K562 (cell line): ENCODE data around the gene ZNF738. TPM values are rescaled to one million over a fixed set of nuclear protein-coding genes. Genes with fewer than 3 reads are reported as not detected.

ENCODE experiments used
- ATAC-seq: fragments of 200-7000 bp; cut with Tn5 transposase; 3 replicates; pipeline ENCODE4 v1.9.1; 2020; ENCODE audit warnings: moderate library complexity
- BruUV-seq: library from RNA; stranded (reverse); fragments of 400-500 nt; replicated peaks from 2 replicates; lab custom pipeline; 2021; lab: Mats Ljungman, UMichigan
- CTCF ChIA-PET: fragments of 300-600 bp; formaldehyde crosslinking; extraction: SDS; loops from one replicate; lab custom pipeline; 2021; ENCODE audit warnings: low intra/inter-chr PET ratio; lab: Yijun Ruan, JAX
- POLR2A ChIA-PET: fragments of 300-600, 350-650 bp; sonication (Branson Sonifier 250); formaldehyde crosslinking; extraction: SDS; loops from one replicate; lab custom pipeline; 2021; ENCODE audit warnings: antibody characterized with exemption, inconsistent platforms; lab: Yijun Ruan, JAX
- DNase-seq, 4 experiments: peaks; one replicate each; pipeline versions ENCODE4 v3.0.0 to v3.0.0-alpha.2; 2011 to 2018; ENCODE audit warnings: low spot score in 3 of 4, mixed read lengths in 3 of 4; ENCODE audit errors: extremely low read depth in 1 of 4
- FAIRE-seq: peaks from 2 replicates; lab custom pipeline; 2011; peaks lifted over from hg19 to GRCh38; lab: Jason Lieb, UNC
- H2AFZ ChIP-seq: 2 replicates; pipeline ENCODE4 v1.6.0; 2011; ENCODE audit warnings: low read depth, low read length, control low read depth, inconsistent platforms
- H3K27ac ChIP-seq: fragments of 200-600 bp; 3 replicates; pipeline ENCODE4 v1.8.0; 2011; ENCODE audit warnings: low read depth, mild to moderate bottlenecking, control low read depth, inconsistent platforms, low read length, moderate library complexity, mixed read lengths; ENCODE audit errors: extremely low read depth
- H3K27me3 ChIP-seq, 2 experiments: fragments of 300-600 bp in 1 of 2; 2 replicates in 1 of 2; 3 replicates in 1 of 2; pipeline versions ENCODE4 v1.6.0 to v1.8.0; 2011; ENCODE audit warnings: inconsistent platforms in 2 of 2, low read length in 2 of 2, mild to moderate bottlenecking in 1 of 2, mixed read lengths in 1 of 2, moderate library complexity in 1 of 2; ENCODE audit not compliant: control insufficient read depth in 2 of 2, insufficient read depth in 2 of 2
- H3K36me3 ChIP-seq: fragments of 300-600 bp; 3 replicates; pipeline ENCODE4 v1.8.0; 2011; ENCODE audit warnings: mild to moderate bottlenecking, low read length, inconsistent platforms; ENCODE audit not compliant: control insufficient read depth, insufficient read depth
- H3K4me1 ChIP-seq, 2 experiments: fragments of 200-600 bp in 1 of 2; replicated peaks in 1 of 2; 2 replicates in 1 of 2; 3 replicates in 1 of 2; pipeline versions ENCODE4 v1.5.1 to v1.8.0; 2011; ENCODE audit warnings: inconsistent platforms in 2 of 2, low read length in 2 of 2, mild to moderate bottlenecking in 1 of 2, mixed read lengths in 1 of 2, moderate library complexity in 1 of 2; ENCODE audit not compliant: control insufficient read depth in 2 of 2, insufficient read depth in 2 of 2
- H3K4me2 ChIP-seq: 2 replicates; pipeline ENCODE4 v1.6.1; 2011; ENCODE audit warnings: low read length, control low read depth, inconsistent platforms, mixed read lengths; ENCODE audit not compliant: insufficient read depth
- H3K4me3 ChIP-seq: fragments of 200-600 bp; sonication (generic), shearing (Covaris generic); 2 replicates; pipeline ENCODE4 v1.5.1; 2016; ENCODE audit warnings: control low read depth, inconsistent platforms
- H3K79me2 ChIP-seq: fragments of 200-600 bp; 3 replicates; pipeline ENCODE4 v1.8.0; 2011; ENCODE audit warnings: low read length, inconsistent platforms; ENCODE audit not compliant: control insufficient read depth, insufficient read depth
- H3K9ac ChIP-seq, 2 experiments: 2 replicates each; pipeline versions ENCODE4 v1.6.0 to v1.6.1; 2011; ENCODE audit warnings: low read depth in 2 of 2, low read length in 2 of 2, control low read depth in 1 of 2, inconsistent platforms in 1 of 2, mild to moderate bottlenecking in 1 of 2, mixed read lengths in 1 of 2; ENCODE audit not compliant: insufficient read depth in 1 of 2
- H3K9me1 ChIP-seq: one replicate; pipeline ENCODE4 v1.6.0; 2011; ENCODE audit warnings: inconsistent platforms, mild to moderate bottlenecking, low read length, moderate library complexity; ENCODE audit not compliant: control insufficient read depth, insufficient read depth
- H3K9me3 ChIP-seq: replicated peaks from 2 replicates; pipeline ENCODE4 v1.5.1; 2011; ENCODE audit warnings: low read depth, low read length, inconsistent platforms; ENCODE audit not compliant: control insufficient read depth, insufficient read depth
- H4K20me1 ChIP-seq: replicated peaks from 2 replicates; pipeline ENCODE4 v1.6.1; 2011; ENCODE audit warnings: low read length, inconsistent platforms, mixed read lengths; ENCODE audit not compliant: control insufficient read depth, insufficient read depth
- ADNP ChIP-seq: fragments of 200-800 bp; sonication (Bioruptor generic); IDR thresholded peaks from 2 replicates; pipeline ENCODE4 v1.6.1; 2016; ENCODE audit warnings: missing genetic modification characterization, missing compliant biosample characterization
- HMGN3 ChIP-seq: IDR thresholded peaks from 2 replicates; pipeline ENCODE4 v1.6.1; 2011; ENCODE audit warnings: borderline replicate concordance, low read depth, mild to moderate bottlenecking, mixed read lengths, low read length; ENCODE audit not compliant: insufficient read length; ENCODE audit errors: extremely low read depth
- HNRNPL ChIP-seq: fragments of 200-400 bp; formaldehyde crosslinking; IDR thresholded peaks from 2 replicates; pipeline ENCODE4 v1.6.1; 2017; ENCODE audit warnings: low read depth, mild to moderate bottlenecking, low read length
- HOMEZ ChIP-seq: fragments of 250-450 bp; sonication (Bioruptor Pico); IDR thresholded peaks from 2 replicates; pipeline ENCODE4 v1.4.0; 2020; ENCODE audit warnings: mild to moderate bottlenecking, moderate library complexity
- HOXB6 ChIP-seq: fragments of 250-450 bp; sonication (Bioruptor Pico); IDR thresholded peaks from 2 replicates; pipeline ENCODE4 v1.5.1; 2022; ENCODE audit warnings: mild to moderate bottlenecking, borderline replicate concordance
- KDM2B ChIP-seq: fragments of 250-450 bp; sonication (Bioruptor Pico); IDR thresholded peaks from 2 replicates; pipeline ENCODE4 v1.8.0; 2021; ENCODE audit warnings: mild to moderate bottlenecking, moderate library complexity
- PML ChIP-seq: IDR thresholded peaks from 2 replicates; pipeline ENCODE4 v1.6.1; 2012; ENCODE audit warnings: low read length, inconsistent platforms
- SIN3B ChIP-seq: fragments of 450-650 bp; IDR thresholded peaks from 2 replicates; pipeline ENCODE4 v1.6.1; 2017; ENCODE audit warnings: low read depth, mild to moderate bottlenecking, moderate library complexity
- SMARCC2 ChIP-seq: fragments of 450-650 bp; IDR thresholded peaks from 2 replicates; pipeline ENCODE4 v1.6.1; 2017; ENCODE audit warnings: antibody characterized with exemption, moderate library complexity, mild to moderate bottlenecking, low read depth
- ZBTB34 ChIP-seq: fragments of 250-450 bp; sonication (Bioruptor Pico); IDR thresholded peaks from 2 replicates; pipeline ENCODE4 v1.8.0; 2021; ENCODE audit warnings: mild to moderate bottlenecking, moderate library complexity
- ZNF165 ChIP-seq: fragments of 250-450 bp; sonication (Bioruptor Pico); IDR thresholded peaks from 2 replicates; pipeline ENCODE4 v1.4.0; 2020; ENCODE audit warnings: borderline replicate concordance
- ZNF217 ChIP-seq: sonication (generic); formaldehyde crosslinking; IDR thresholded peaks from 2 replicates; pipeline ENCODE4 v1.8.0; 2022; ENCODE audit warnings: mild to moderate bottlenecking, missing genetic modification reagents
- ZNF384 ChIP-seq: IDR thresholded peaks from 2 replicates; pipeline ENCODE4 v1.6.1; 2012; ENCODE audit warnings: low read depth, low read length, improper control_type of control experiment
- ZNF551 ChIP-seq: fragments of 250-450 bp; sonication (Bioruptor Pico); IDR thresholded peaks from 2 replicates; pipeline ENCODE4 v1.5.0; 2021; ENCODE audit warnings: mild to moderate bottlenecking, moderate library complexity
- WGBS: fragments of 100-300 bp; shearing (Covaris generic); methylation state at CpG from one replicate; pipeline ENCODE4 v1.1.6; 2016; ENCODE audit warnings: low coverage, mixed read lengths; ENCODE audit not compliant: insufficient coverage; ENCODE audit errors: missing lambda C conversion rate; 5-methylcytosine and 5-hydroxymethylcytosine counted together
- in situ Hi-C: fragments of 300-500 bp; cut with MboI; formaldehyde crosslinking; loops from 4 replicates; pipeline ENCODE4 v1.15.0; 2018; ENCODE audit warnings: inconsistent platforms, mixed read lengths
- intact Hi-C: fragments of 100-400 bp; cut with micrococcal nuclease; formaldehyde crosslinking; loops from 2 replicates; pipeline ENCODE4 v1.14.2; 2022
- polyA plus RNA-seq, 8 experiments: library from polyadenylated mRNA; depleted of rRNA in 4 of 8; stranded (reverse) in 5 of 8; unstranded in 3 of 8; fragments of >200 nt; fragmentation: Nextera tagmentation in 2 of 8; fragmentation: Illumina TruSeq in 1 of 8; extraction: Ambion mirVana in 2 of 8; extraction: Trizol in 1 of 8; gene quantifications; 2 replicates each; pipeline versions ENCODE4 v1.2.1 to v1.2.3, GENCODE V29; 2011 to 2014; ENCODE audit warnings: inconsistent platforms in 1 of 8, missing spikeins in 1 of 8
- total RNA-seq, 7 experiments: library from RNA; depleted of rRNA in 6 of 7; stranded (reverse); fragments of >200 nt in 6 of 7; fragmentation: Illumina TruSeq in 2 of 7; extraction: Trizol in 2 of 7; gene quantifications; 2 replicates each; pipeline versions ENCODE4 v1.2.1 to v1.2.3, GENCODE V29; 2011 to 2021; ENCODE audit warnings: low replicate concordance in 1 of 7
- TF ChIP-seq, protein P1 (sequence below): sonication (generic); formaldehyde crosslinking; IDR thresholded peaks from 2 replicates; pipeline ENCODE4 v1.8.1; 2023; ENCODE audit warnings: mild to moderate bottlenecking, missing genetic modification reagents

The ZNF738 gene
- total and polyA plus RNA-seq, 9 of the 15 experiments (the other 6 are each of a cell fraction or from before 2014, with no cell fraction given) = 5.6 to 15.0 (median 8.6) TPM

DNA sequence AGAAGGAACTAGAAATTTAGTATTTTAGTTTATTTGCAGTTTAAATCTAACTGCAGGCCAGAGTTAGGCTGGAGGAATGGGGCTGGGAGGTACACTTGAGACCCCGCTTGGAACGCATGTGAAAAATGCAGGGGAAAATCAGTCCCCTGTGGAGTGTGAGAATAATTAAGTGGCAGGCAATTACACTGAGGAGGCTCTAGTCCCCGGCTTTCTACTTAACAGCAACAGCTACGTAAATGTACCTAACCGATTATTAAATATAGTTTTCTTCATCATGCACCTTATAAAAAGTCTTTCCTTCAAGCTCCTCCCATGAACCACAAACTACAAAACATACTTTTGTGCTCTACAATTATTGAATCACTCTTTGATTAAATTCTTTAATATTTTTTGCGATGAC, 30.4 kb upstream of the ZNF738 start:
- in situ Hi-C loops (no loop called here), intact Hi-C loops (no loop called here)
- ChIA-PET CTCF (no interaction called here), POLR2A (interaction anchor here (0.9 to 2.2 kb wide), 7 partner anchors 7 to 30 kb away, joined by 3 to 7 read pairs (median 4); no protein-coding TSS in a partner anchor)
- no peaks in the 10 kb centered on the region for H3K9me1 ChIP-seq
- peaks cover 29% of the 10 kb centered on the region for H3K79me2 ChIP-seq
- peaks cover 4 to 7% of the 10 kb centered on the region in 2 experiments; a peak in 4 of 5 replicates for H3K4me1 ChIP-seq
- H3K9ac ChIP-seq = peak overlapping the region; percentile 79 to 98
- FAIRE-seq (no peak), DNase-seq (peak in 2 of 4 experiments; percentile 7 to 24), ATAC-seq (peak; percentile 52)
- WGBS = 3% methylated on average over 6 of the region's 6 CpGs
- peaks cover 3% of the 10 kb centered on the region; the same call in 1 of the 2 replicates for H3K9me3 ChIP-seq
- H3K27ac ChIP-seq = peak overlapping the region; percentile 84; the same call in 2 of the 3 replicates
- H3K4me2 ChIP-seq = peak overlapping the region; percentile 88
- no peaks in the 10 kb centered on the region for H3K27me3 ChIP-seq
- H3K36me3 ChIP-seq = peaks cover 14% of the 10 kb centered on the region; the same call in 1 of the 3 replicates
- H3K4me3 ChIP-seq = peak overlapping the region; percentile 73
- H2AFZ ChIP-seq = peak overlapping the region; percentile 99
- BruUV-seq = no TSS peak
- H4K20me1 ChIP-seq = no peaks in the 10 kb centered on the region
- TF ChIP-seq ZNF551 (CRISPR knock-in tag) (no peak), HMGN3 (no peak), ZBTB34 (CRISPR knock-in tag) (no peak), HOMEZ (CRISPR knock-in tag) (no peak), SIN3B (no peak), ADNP (tag) (no peak), PML (no peak), HOXB6 (CRISPR knock-in tag) (no peak), SMARCC2 (no peak), ZNF217 (no peak), ZNF384 (no peak), ZNF165 (CRISPR knock-in tag) (no peak), KDM2B (no peak), HNRNPL (no peak)
- TF ChIP-seq, protein P1, sequence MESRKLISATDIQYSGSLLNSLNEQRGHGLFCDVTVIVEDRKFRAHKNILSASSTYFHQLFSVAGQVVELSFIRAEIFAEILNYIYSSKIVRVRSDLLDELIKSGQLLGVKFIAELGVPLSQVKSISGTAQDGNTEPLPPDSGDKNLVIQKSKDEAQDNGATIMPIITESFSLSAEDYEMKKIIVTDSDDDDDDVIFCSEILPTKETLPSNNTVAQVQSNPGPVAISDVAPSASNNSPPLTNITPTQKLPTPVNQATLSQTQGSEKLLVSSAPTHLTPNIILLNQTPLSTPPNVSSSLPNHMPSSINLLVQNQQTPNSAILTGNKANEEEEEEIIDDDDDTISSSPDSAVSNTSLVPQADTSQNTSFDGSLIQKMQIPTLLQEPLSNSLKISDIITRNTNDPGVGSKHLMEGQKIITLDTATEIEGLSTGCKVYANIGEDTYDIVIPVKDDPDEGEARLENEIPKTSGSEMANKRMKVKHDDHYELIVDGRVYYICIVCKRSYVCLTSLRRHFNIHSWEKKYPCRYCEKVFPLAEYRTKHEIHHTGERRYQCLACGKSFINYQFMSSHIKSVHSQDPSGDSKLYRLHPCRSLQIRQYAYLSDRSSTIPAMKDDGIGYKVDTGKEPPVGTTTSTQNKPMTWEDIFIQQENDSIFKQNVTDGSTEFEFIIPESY (CRISPR knock-in tag) = no peak
